GM18511 (cell line): ENCODE measurements around the gene RRP1B.
"Not testable (repeated sequence)": the region's sequence is repeated elsewhere in the genome, so short reads cannot be mapped to it uniquely, and the experiment has no call there.

ENCODE experiments used
- ATAC-seq: cut with Tn5 transposase; IDR thresholded peaks from one replicate; pipeline ENCODE4 v1.9.1; 2021; ENCODE audit warnings: mild to moderate bottlenecking, moderate library complexity; ENCODE audit not compliant: unreplicated experiment

Gene RRP1B

GRCh38 chr21:43659136-43660000 is at the start of gene RRP1B, which contains the start of gene HSF2BP:
Gene RRP1B, plus strand, starts transcription at chr21:43659560. Its CDS starts 105 bp downstream, at chr21:43659665.
Gene HSF2BP, minus strand, starts transcription at chr21:43659488. Its CDS starts 1,392 bp downstream, at chr21:43658096.
- ATAC-seq = peak; percentile 82

GRCh38 chr21:43611598-43612369 is 47.6 kb upstream of the RRP1B start:
- no peak for ATAC-seq

GRCh38 chr21:43613755-43614638 is 45.4 kb upstream of the RRP1B start:
- ATAC-seq = no peak

GRCh38 chr21:43614839-43615238 is 44.5 kb upstream of the RRP1B start:
- no peak for ATAC-seq

GRCh38 chr21:43616861-43617260 is 42.5 kb upstream of the RRP1B start:
- ATAC-seq = not testable (repeated sequence)

GRCh38 chr21:43618940-43619339 is 40.4 kb upstream of the RRP1B start:
- no peak for ATAC-seq

- no peak for ATAC-seq
These were observed 40.0 kb upstream of the RRP1B start for GRCh38 chr21:43619344-43619743.

- ATAC-seq = no peak
These were observed 39.5 kb upstream of the RRP1B start for GRCh38 chr21:43619856-43620255.

- ATAC-seq = no peak
These were observed 36.6 kb upstream of the RRP1B start for GRCh38 chr21:43622796-43623195.

GRCh38 chr21:43623588-43623987 is 35.8 kb upstream of the RRP1B start:
- ATAC-seq = no peak

- no peak for ATAC-seq
These were observed 35.0 kb upstream of the RRP1B start for GRCh38 chr21:43624339-43624738.

- no peak for ATAC-seq
These were observed 33.0 kb upstream of the RRP1B start for GRCh38 chr21:43626390-43626789.

- no peak for ATAC-seq
These were observed 31.8 kb upstream of the RRP1B start for GRCh38 chr21:43627527-43627926.

GRCh38 chr21:43631411-43632107 is 27.8 kb upstream of the RRP1B start:
- ATAC-seq = no peak

GRCh38 chr21:43632373-43632905 is 26.9 kb upstream of the RRP1B start:
- no peak for ATAC-seq

GRCh38 chr21:43634618-43635017 is 24.7 kb upstream of the RRP1B start:
- ATAC-seq = no peak

- ATAC-seq = no peak
These were observed 23.9 kb upstream of the RRP1B start for GRCh38 chr21:43635436-43635835.

- ATAC-seq = no peak
These were observed 21.7 kb upstream of the RRP1B start for GRCh38 chr21:43637530-43638158.
